ENCODE results near the gene TMEM37. TPM values are rescaled to one million over a fixed set of nuclear protein-coding genes. Genes with fewer than 3 reads are reported as not detected.
A peak's percentile ranks its signal among the peaks of the same experiment; 100 is the strongest.

The TMEM37 gene
- total and polyA plus RNA-seq, 2 of the 13 experiments (the other 11 are each of a cell fraction or from before 2014, with no cell fraction given) = 37.7 to 115 TPM

- TF ChIP-seq, protein P1, sequence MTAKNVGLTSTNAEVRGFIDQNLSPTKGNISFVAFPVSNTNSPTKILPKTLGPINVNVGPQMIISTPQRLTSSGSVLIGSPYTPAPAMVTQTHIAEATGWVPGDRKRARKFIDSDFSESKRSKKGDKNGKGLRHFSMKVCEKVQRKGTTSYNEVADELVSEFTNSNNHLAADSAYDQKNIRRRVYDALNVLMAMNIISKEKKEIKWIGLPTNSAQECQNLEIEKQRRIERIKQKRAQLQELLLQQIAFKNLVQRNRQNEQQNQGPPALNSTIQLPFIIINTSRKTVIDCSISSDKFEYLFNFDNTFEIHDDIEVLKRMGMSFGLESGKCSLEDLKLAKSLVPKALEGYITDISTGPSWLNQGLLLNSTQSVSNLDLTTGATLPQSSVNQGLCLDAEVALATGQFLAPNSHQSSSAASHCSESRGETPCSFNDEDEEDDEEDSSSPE (CRISPR knock-in tag; IDR thresholded peaks at IDR 0.05) = peak; percentile 60; the same call in 1 of the 2 replicates
- TF ChIP-seq ZUFSP (CRISPR knock-in tag; IDR thresholded peaks at IDR 0.05; ENCODE audit: borderline replicate concordance) (no peak), ZNF605 (CRISPR knock-in tag; IDR thresholded peaks at IDR 0.05) (peak; percentile 78; the same call in 1 of the 2 replicates), HNRNPUL1 (IDR thresholded peaks at IDR 0.05; ENCODE audit: low read depth, low read length) (peak; percentile 95), MYPOP (CRISPR knock-in tag; IDR thresholded peaks at IDR 0.05) (0 out of 2 replicates have a peak, but pooled peaks have one; percentile 29), TBP (CRISPR knock-in tag; IDR thresholded peaks at IDR 0.05) (no peak), ZNF777 (CRISPR knock-in tag; IDR thresholded peaks at IDR 0.05) (peak; percentile 12; the same call in 1 of the 2 replicates), ZFX (CRISPR knock-in tag; IDR thresholded peaks at IDR 0.05; ENCODE audit: low read depth) (peak; percentile 89), ZNF446 (CRISPR knock-in tag; IDR thresholded peaks at IDR 0.05) (peak; percentile 47; the same call in 1 of the 2 replicates), TBX2 (CRISPR knock-in tag; IDR thresholded peaks at IDR 0.05; ENCODE audit: borderline replicate concordance) (peak; percentile 94), ZSCAN12 (CRISPR knock-in tag; IDR thresholded peaks at IDR 0.05) (peak; percentile 51; the same call in 1 of the 2 replicates), TAF15 (IDR thresholded peaks at IDR 0.05; ENCODE audit: low read depth, low read length, poor library complexity, severe bottlenecking) (no peak), ZNF609 (CRISPR knock-in tag; IDR thresholded peaks at IDR 0.05; ENCODE audit: borderline replicate concordance) (peak; percentile 70), THAP11 (CRISPR knock-in tag; IDR thresholded peaks at IDR 0.05) (0 out of 2 replicates have a peak, but pooled peaks have one; percentile 34), ZNF589 (CRISPR knock-in tag; conservative IDR thresholded peaks at IDR 0.05) (no peak), ZNF18 (CRISPR knock-in tag; IDR thresholded peaks at IDR 0.05; ENCODE audit: insufficient replicate concordance) (peak; percentile 27), ZNF607 (CRISPR knock-in tag; IDR thresholded peaks at IDR 0.05; ENCODE audit: borderline replicate concordance) (0 out of 2 replicates have a peak, but pooled peaks have one; percentile 20)
Observed at GRCh38 chr2:119487434-119488244, 56.0 kb downstream of the TMEM37 start (continued).

All from HepG2 (cell line).